SJCRH30 (cell line): ENCODE data around the gene CRYAA. TPM values are rescaled to one million over a fixed set of nuclear protein-coding genes. Genes with fewer than 3 reads are reported as not detected.
"Not testable (repeated sequence)": the region's sequence is repeated elsewhere in the genome, so short reads cannot be mapped to it uniquely, and the experiment has no call there.

Experiments used
- DNase-seq, 2 experiments: peaks; one replicate each; pipeline ENCODE4 v3.0.0-alpha.2; 2015 to 2020
- H3K27ac ChIP-seq: fragments of 250-450 bp; sonication (Bioruptor Pico); 2 replicates; pipeline ENCODE4 v1.5.1; 2020; ENCODE audit warnings: mild to moderate bottlenecking, moderate library complexity
- H3K27me3 ChIP-seq: fragments of 250-450 bp; sonication (Bioruptor Pico); 2 replicates; pipeline ENCODE4 v1.5.1; 2020; ENCODE audit warnings: mild to moderate bottlenecking, moderate library complexity
- H3K36me3 ChIP-seq: fragments of 250-450 bp; sonication (Bioruptor Pico); 2 replicates; pipeline ENCODE4 v1.5.1; 2020; ENCODE audit warnings: mild to moderate bottlenecking, moderate library complexity
- H3K4me1 ChIP-seq: fragments of 250-450 bp; sonication (Bioruptor Pico); 2 replicates; pipeline ENCODE4 v1.5.1; 2020; ENCODE audit warnings: mild to moderate bottlenecking, moderate library complexity
- H3K4me3 ChIP-seq: fragments of 250-450 bp; sonication (Bioruptor Pico); 2 replicates; pipeline ENCODE4 v1.5.1; 2020; ENCODE audit warnings: mild to moderate bottlenecking, moderate library complexity
- H3K9me3 ChIP-seq: fragments of 250-450 bp; sonication (Bioruptor Pico); replicated peaks from 2 replicates; pipeline ENCODE4 v1.5.1; 2020; ENCODE audit warnings: mild to moderate bottlenecking, moderate library complexity
- total RNA-seq: library from RNA; depleted of rRNA; stranded (reverse); fragments of >200 nt; shearing (Covaris generic); gene quantifications from 2 replicates; pipeline ENCODE4 v1.2.3, GENCODE V29; 2014

The CRYAA gene
- total RNA-seq, 1 experiment from 2014 or later: not detected

DNA sequence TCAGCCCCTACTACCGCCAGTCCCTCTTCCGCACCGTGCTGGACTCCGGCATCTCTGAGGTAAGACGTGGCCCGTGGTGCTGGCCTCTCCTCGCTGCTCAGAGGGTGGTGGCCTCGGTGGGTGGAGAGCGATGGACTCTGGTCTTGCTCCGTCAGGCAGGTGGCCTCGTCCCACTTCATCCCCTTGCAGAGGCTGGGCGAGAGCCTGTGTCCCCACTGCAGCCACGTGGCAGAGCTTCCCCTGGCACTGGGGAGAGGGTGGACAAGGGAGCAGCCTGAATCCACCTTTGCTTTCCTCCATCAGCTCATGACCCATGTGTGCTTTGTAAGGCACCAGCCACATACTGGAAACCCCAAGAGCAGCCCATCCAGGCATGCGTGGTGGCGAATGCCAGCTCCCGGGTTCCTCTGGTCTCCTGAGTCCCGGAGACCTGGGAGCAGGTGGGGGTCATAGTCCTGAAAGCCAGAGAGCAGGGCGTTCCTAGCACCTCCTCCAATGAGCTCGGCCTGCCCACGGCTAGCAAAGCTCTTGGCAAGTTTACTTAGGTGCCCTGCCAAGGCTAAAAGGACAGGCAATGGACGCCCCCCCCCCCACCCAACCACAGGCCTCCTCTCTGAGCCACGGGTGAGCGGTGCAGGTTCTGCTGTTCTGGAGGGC is 550 bp downstream of the CRYAA start:
- not testable (repeated sequence) for H3K9me3 ChIP-seq, DNase-seq, H3K4me3 ChIP-seq, H3K27me3 ChIP-seq, H3K36me3 ChIP-seq, H3K4me1 ChIP-seq, H3K27ac ChIP-seq

DNA sequence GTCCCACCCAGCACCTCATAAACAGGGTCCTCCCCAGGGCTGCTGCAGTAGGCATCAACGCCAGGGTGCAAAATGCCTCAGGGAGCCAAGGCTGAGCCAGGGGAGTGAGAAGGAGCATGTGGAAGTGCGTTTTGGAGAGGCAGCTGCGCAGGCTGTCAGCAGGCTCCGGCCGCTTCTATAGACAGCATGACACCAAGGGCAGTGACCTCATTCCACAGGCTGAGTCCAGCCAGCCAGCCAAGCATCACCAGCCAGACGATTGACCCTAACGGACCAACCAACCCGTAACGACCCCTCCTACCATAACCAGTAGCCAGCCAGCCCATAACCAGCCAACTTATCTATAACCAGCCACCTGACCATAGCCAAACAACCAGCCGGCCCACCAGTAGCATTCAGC is 1.1 kb downstream of the CRYAA start:
- not testable (repeated sequence) for DNase-seq, H3K36me3 ChIP-seq, H3K4me1 ChIP-seq

DNA sequence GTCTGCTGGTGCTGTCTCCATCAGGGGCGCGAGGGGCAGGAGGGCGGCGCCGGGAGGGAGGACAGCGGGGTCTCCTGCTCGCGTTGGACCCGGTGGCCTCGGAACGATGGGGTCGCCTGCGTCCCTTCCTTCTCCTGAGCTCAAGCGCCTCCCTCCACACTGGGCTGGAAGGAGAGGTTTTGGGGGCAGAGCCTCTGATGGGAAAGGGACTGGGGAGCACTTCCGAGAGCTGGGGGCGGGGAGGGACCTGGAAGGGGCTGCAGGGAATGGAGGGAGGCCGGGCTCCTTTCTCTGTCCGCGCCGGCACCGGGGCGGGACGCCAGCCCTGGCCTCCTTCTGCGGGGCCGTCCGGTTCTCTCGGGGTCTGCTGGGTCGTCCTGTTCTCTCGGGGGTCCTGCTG is 4.0 kb downstream of the CRYAA start:
- H3K27me3 ChIP-seq, H3K9me3 ChIP-seq: not testable (repeated sequence)

More for the DNA sequence above, 1.1 kb downstream of the CRYAA start:
- H3K27ac ChIP-seq, H3K27me3 ChIP-seq, H3K4me3 ChIP-seq, H3K9me3 ChIP-seq: not testable (repeated sequence)

DNA sequence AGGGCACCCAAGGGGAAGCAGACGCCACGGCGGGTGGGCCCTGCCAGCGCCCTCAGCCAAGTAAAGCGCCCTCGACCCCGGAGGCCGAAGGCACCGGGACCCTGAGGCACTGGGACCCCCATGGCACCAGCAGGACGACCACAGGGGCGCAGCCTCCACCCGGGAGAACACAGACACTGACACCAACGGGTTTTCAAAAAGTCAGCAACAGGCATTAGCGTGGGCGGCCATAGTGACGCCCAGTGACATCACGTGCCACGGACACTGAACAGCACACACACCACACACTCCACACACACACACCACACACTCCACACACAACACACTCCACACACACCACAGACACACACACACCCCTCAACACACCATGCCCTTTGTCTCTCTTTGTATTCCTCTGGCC is 4.6 kb downstream of the CRYAA start:
- not testable (repeated sequence) for H3K36me3 ChIP-seq, DNase-seq, H3K4me3 ChIP-seq, H3K4me1 ChIP-seq, H3K27ac ChIP-seq, H3K9me3 ChIP-seq, H3K27me3 ChIP-seq

More for the DNA sequence above, 4.0 kb downstream of the CRYAA start:
- H3K4me1 ChIP-seq, H3K4me3 ChIP-seq, DNase-seq, H3K27ac ChIP-seq, H3K36me3 ChIP-seq: not testable (repeated sequence)

DNA sequence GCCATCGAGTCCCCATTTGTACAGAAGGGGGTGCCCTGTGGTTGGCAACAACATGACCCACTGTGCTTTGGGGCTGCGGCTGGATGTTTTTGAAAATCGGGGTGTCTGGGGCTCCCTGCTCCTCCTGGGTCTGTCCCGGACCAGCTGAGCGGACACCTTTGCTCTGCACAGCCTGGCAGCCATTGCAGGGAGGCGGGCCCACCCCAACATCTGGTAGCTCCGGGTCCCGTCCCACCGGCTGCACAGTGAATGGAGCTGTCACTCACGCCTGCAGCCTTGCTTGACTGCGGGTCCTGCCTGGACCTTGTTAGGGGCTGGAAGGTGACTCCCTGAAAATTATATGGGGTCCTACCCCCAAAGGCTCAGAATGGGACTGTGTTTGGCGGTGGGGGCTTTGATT is 5.1 kb downstream of the CRYAA start:
- H3K9me3 ChIP-seq, DNase-seq, H3K4me3 ChIP-seq, H3K27ac ChIP-seq, H3K27me3 ChIP-seq, H3K4me1 ChIP-seq, H3K36me3 ChIP-seq: not testable (repeated sequence)

DNA sequence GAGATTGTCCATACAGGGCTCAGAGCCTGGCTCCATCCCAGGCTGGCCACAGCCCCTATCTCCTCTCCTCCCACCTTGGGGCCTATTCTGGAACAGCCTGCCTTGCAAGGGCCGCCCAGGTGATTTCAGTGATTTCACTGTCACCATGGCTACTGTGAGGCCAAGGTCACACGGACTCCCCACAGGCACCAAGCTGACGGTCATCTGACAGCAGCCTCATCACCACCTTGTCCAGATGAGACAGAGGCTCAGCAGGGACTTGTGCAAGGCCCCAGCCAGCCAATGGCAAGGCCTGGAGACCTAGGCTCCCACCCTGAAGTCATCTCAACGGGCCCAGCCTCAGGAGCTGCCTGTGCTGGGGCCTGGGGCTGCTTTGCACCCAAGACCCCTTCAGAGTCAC is 6.2 kb downstream of the CRYAA start:
- not testable (repeated sequence) for H3K27me3 ChIP-seq, H3K9me3 ChIP-seq, H3K4me3 ChIP-seq, DNase-seq, H3K27ac ChIP-seq, H3K36me3 ChIP-seq, H3K4me1 ChIP-seq

DNA sequence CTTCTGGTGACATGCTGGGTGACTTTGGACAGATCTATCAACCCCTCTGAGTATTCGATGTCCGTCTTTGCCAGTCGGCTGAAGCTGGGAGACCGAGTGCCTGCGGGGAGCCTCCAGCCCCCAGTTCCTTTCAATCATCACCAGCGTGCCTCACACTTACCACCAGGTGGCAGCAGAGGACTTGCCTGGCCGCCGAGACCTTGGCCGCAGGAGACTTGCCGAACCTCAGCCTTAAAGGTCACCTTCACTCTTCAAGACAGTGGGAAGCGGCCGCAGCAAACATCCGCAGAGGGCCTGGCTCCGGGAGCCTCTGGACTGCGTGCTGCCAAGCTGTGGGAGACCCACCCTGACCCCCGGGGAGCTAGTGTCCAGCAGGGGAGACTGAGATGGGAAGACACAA is 7.8 kb downstream of the CRYAA start:
- not testable (repeated sequence) for H3K4me1 ChIP-seq, H3K4me3 ChIP-seq, H3K27ac ChIP-seq, DNase-seq, H3K36me3 ChIP-seq, H3K9me3 ChIP-seq, H3K27me3 ChIP-seq

DNA sequence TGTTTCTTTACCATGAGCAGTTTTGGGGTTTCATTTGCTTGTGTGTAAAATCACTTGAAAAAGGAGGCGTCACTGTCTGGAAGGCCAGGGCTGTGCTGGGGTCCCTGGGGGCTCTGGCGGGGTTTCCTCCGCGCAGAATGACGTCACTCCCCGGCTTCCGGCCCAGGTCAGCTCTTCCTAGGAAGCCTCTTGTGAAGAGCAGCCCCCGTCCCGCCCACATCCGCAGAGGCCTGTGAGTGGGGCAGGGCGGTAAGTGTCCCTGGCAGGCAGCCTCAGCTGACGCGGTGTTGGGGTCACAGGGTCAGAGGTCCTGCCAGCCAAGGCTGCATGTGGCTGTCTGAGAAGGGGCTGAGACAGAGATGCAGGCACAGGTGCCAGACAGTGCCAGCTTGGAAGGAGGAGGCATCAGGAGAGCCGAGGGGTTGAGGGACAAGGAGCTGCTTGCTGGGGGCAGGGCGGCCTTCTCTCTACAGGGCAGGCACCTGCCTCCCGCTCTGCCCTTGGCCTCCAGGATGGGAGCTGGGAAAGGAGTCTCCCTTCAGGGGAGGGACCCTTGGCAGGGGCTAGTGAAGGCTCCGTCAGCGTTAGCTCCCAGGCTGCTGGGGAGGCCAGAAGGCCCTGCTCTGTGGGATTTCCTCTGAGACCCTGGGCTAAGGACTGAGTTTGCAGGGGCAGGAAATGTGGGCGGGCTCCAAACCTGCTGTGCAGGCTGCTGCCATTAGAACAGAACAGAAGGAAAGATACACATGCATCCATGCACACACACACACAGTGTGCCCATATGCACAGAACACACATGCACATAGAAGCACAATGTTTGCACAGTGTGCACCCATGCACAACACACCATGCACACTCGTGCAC is 8.5 kb downstream of the CRYAA start:
- DNase-seq, H3K4me3 ChIP-seq, H3K36me3 ChIP-seq, H3K9me3 ChIP-seq, H3K4me1 ChIP-seq, H3K27me3 ChIP-seq, H3K27ac ChIP-seq: not testable (repeated sequence)

DNA sequence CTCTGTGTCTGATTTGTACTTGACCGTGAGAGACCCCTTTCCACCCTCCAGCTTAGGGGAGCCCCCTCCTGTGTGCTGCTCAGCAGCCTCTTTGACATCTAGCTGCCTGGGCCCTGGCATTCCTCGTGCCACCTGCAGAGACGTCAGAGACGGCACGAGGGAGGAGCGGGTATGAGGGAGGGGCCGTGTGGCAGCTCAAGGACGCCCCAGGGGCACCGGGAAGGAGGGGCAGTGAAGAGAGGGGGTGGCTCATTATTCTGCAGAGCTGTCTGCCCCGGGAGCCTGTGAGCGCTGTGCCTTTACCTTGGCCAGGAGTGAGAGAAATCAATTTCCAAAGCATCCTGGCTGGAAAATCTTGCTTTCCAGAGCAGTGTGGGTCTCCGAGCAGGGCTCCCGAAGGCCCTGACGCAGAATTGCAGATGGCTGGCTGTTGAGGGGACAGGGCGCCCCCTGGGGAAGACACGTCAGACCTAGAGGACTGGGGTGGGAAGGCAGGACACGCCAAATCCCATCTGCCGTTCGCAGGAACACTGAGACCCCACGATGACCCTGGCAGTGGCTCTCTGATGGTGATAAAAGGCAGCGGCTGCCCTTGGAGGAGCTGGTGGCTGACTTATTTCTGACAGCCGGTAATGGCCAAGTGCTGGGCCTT is 9.5 kb downstream of the CRYAA start:
- DNase-seq, H3K27ac ChIP-seq, H3K9me3 ChIP-seq, H3K27me3 ChIP-seq, H3K36me3 ChIP-seq, H3K4me3 ChIP-seq, H3K4me1 ChIP-seq: not testable (repeated sequence)

DNA sequence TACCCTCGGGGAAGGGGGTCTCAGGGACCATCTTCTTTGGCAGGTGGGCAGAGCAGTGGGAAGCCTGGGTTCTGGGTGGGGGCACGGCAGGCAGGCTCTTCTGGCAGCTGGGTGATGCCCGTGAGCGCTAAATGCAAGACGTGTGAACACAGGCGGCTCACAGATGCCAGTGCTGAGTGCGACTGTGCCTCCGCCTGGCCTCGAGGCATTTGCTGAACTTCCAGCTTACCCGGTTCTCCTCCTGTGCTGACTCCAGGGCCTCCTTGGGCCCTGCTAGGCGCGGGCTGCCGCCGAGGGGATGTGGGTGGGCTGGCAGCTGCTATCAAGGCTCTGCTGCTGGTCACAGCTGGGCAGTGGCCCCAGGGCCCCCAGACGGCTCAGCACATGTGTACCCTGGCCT is 12.2 kb downstream of the CRYAA start:
- not testable (repeated sequence) for H3K4me3 ChIP-seq, H3K4me1 ChIP-seq, H3K9me3 ChIP-seq, DNase-seq, H3K27ac ChIP-seq, H3K27me3 ChIP-seq, H3K36me3 ChIP-seq

DNA sequence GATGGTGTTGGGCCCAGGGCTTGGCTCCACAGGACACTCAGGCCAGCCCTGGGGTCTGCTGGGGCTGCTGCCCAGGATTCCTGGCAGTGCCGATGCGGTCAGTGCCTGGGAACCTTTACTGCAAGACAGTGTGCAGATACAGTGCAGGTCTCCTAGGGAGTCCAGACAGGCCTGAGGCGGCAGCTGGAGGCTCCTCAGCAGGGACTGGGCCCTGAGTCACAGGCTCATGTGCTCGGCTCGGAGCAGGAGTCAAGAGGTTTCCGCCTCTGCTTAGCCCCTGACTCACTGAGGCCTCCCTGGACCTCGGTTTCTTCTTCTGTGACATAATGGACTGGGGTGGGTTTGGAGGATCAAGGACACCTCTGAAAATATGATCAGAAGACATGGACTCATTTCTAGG is 18.5 kb downstream of the CRYAA start:
- H3K9me3 ChIP-seq, H3K4me3 ChIP-seq, H3K4me1 ChIP-seq, H3K36me3 ChIP-seq, DNase-seq, H3K27me3 ChIP-seq, H3K27ac ChIP-seq: not testable (repeated sequence)

DNA sequence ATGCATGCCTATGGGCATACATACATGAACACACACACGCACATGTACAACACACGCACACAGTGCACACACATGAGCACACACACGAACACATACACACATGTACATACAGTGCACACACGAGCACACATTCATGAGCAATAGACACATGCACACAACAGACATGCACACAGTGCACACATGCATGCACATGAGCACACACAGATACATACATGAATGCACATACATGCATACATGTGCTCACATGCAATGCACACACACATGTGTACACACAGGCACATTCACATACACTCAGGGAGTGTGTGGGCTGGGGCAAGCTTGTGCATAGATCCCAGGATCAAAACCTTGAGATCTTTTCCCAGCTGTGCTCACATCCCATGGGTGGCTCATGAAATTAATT is 18.9 kb downstream of the CRYAA start:
- Histone ChIP-seq H3K4me3 (no peak overlapping the region), H3K36me3 (no peaks in the 10 kb centered on the region), H3K4me1 (no peaks in the 10 kb centered on the region), H3K9me3 (no peaks in the 10 kb centered on the region), H3K27ac (no peak overlapping the region), H3K27me3 (no peaks in the 10 kb centered on the region)
- no peak for DNase-seq

DNA sequence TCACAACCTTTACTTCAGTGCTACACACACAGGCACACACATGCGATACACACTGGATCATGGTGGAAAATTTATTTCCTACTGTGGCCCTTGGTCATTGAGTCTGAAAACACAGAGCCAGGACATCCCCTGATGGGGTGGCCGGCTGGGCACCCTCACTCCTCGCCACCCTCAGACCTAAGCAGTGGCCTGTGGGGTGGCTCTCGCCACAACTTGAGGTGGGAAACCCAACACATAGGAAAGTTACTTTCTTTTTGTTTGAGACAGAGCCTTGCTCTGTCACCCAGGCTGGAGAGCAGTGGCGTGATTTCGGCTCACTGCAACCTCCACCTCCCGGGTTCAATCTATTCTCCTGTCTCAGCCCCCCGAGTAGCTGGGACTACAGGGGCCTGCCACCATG is 19.4 kb downstream of the CRYAA start:
- DNase-seq: no peak
- no peaks in the 10 kb centered on the region for H3K36me3 ChIP-seq
- H3K4me3 ChIP-seq: no peak overlapping the region
- H3K27ac ChIP-seq: no peak overlapping the region
- H3K9me3 ChIP-seq: no peaks in the 10 kb centered on the region
- no peaks in the 10 kb centered on the region for H3K27me3 ChIP-seq
- no peaks in the 10 kb centered on the region for H3K4me1 ChIP-seq

DNA sequence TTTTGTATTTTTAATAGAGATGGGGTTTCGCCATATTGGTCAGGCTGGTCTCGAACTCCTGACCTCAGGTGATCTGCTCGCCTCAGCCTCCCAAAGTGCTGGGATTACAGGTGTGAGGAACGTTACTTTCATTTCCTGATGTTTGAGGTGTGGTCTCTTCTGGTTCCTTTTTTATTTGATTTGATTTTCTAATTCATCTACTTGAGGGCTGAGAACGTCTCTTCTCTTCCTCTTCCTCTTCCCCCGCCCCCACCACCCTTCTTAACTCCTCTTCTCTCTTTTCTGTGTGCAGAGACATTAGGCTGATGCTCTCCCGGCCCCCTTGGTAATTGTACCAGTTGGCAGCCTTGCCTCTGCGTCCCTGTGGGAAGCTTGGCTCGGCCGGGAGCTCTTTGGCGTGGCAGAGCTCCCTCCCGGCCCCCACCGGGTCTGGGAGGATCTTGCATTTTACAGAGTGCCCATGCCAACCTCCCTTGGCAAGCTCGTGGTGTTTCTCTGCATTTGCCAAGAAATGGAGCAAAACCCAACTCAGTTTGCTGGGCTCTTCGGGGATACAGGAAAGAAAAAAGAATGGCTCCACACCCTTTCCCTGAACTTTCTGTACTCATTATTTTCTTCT is 19.9 kb downstream of the CRYAA start:
- Histone ChIP-seq H3K4me3 (no peak overlapping the region), H3K4me1 (peaks cover 3% of the 10 kb centered on the region; the same call in 1 of the 2 replicates), H3K36me3 (no peaks in the 10 kb centered on the region), H3K27me3 (no peaks in the 10 kb centered on the region), H3K27ac (no peak overlapping the region), H3K9me3 (no peaks in the 10 kb centered on the region)
- DNase-seq: no peak

DNA sequence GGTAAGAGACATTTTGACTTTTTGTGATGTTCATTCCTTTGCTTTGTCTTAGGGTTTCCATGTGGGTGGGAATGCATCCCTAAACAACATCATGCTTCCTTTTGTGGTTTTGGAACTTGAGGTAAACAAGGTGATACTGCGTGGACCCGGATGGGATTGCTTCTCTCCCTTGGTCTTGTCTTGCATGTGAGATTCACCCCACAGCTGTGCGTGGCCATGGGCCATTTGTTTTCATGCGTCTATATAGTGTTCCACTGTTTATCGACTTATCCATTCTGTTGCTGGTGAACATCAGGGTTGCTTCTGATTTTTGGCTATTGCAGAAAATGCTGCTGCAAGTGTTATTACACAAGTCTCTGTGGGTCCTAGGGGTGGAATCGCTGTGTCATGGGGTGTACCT is 21.1 kb downstream of the CRYAA start:
- no peaks in the 10 kb centered on the region for H3K36me3 ChIP-seq
- DNase-seq: no peak
- no peaks in the 10 kb centered on the region for H3K27me3 ChIP-seq
- no peak overlapping the region for H3K27ac ChIP-seq
- H3K9me3 ChIP-seq: no peaks in the 10 kb centered on the region
- no peak overlapping the region for H3K4me3 ChIP-seq
- peaks cover 11% of the 10 kb centered on the region for H3K4me1 ChIP-seq
